ENCODE data around the gene SLX4IP.

Gene SLX4IP

GRCh38 chr20:10670501-10671220 is 235.6 kb downstream of the SLX4IP start:
- DNase-seq, result no peak

- peak; percentile 93 for DNase-seq
These were observed 236.3 kb downstream of the SLX4IP start for GRCh38 chr20:10671221-10671918.

GRCh38 chr20:10671919-10672623 is 237.0 kb downstream of the SLX4IP start:
- DNase-seq, result peak; percentile 73 to 85

GRCh38 chr20:10672624-10673127 is 237.6 kb downstream of the SLX4IP start:
- DNase-seq, result peak; percentile 7 to 29

GRCh38 chr20:10673176-10673841 is 238.2 kb downstream of the SLX4IP start:
- DNase-seq, result peak; percentile 66 to 73

DNA sequence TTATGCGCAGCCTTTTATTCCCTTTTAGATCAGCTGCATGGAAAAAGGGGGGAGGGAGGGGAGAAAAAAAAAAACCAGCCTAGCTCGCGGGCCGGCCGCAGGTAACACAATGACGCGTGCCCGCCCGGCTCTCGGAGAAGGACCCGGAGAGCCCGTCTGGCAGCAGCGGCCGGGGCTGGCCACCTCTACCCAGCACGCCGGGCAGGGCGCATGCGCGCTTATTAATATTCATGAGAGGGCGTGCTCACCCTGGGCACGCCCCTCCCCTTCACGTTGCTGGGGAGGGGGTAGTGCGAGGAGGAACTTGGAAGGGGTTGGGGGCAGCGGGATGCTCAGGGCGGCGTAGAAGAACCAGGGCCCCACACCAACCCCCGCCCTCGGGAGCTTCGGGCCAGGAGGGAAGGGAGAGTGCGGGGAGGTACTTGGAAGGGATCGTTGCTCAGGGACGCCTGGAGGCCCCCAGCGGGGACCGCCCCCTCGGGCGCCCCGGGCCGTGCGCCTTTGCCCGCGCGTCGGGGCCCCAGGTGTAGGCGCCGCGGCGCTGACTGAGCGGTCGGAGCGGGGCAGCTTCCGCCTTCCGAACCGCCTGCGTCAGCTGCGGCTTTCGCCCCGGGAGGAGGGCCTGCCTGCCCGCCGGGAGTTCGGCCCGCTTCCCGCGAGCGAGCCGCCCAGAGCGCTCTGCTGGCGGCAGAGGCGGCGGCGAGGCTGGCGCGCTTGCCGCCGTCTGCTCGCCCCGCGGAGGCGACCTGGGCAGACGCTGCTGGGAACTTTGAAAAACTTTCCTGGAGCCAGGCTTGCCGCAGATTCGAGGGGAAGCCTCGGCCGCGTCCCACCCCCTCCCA is 239.0 kb downstream of the SLX4IP start, which contains the start of gene JAG1:
JAG1 (minus strand) TSS at position 158 of the 842 bp plus-strand sequence. CDS start 469 bp downstream, outside the sequence.
- DNase-seq, result peak; percentile 67 to 81

GRCh38 chr20:10674684-10675449 is 239.8 kb downstream of the SLX4IP start:
- peak; percentile 35 to 40 for DNase-seq

DNA sequence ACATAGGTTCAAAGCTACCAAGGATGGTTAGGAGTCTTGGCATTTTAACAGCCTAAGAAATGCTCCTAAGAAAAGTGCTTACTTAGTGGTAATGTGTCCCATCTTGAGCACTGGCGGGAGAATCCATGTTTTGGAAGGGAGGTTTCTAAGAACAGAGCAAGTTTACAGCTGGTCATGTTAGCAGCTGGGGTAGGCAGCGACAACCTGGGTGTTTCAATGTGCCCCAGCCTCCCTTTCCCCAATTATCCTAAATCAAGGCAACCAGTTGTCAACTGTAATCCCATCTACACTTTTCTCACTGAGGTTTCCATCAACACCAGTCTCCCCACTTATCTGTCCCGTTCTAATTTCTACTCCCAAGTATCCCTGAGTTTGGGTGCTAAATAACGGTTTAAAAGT is 240.3 kb downstream of the SLX4IP start:
- DNase-seq, result no peak

DNA sequence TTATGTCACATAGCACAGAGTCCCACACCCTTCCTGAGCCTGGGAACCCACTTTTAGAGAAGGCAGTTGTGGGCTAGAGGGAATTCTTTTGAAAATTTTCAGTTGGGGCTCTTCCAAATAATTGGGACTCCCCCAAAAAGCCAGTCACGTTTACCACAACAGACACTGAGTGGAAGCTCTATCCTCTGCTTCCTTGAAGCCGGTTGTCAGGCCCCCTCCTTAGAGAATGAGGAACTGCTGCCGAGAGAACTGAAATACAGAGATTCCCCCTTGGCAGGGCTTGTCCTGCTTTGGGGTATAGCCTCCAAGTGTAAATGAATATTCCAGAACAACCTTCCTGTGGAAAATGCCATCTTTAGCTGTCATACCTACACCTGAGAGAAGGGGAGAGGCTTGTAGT is 241.4 kb downstream of the SLX4IP start:
- peak; percentile 31 to 57 for DNase-seq
